GM15510 (cell line): ENCODE measurements around the gene ADCYAP1.

Experiments used
- POLR2A ChIP-seq: IDR thresholded peaks from 3 replicates; pipeline ENCODE4 v1.6.1; 2011; ENCODE audit warnings: borderline replicate concordance; ENCODE audit not compliant: insufficient read length; ENCODE audit errors: extremely low read depth

ADCYAP1 gene

GRCh38 chr18:904218-905090 lies at the start of gene ADCYAP1:
TSS of gene ADCYAP1 (plus strand) at chr18:904871. CDS start at chr18:905387, 516 bp downstream.
- no peak for TF ChIP-seq POLR2A

DNA sequence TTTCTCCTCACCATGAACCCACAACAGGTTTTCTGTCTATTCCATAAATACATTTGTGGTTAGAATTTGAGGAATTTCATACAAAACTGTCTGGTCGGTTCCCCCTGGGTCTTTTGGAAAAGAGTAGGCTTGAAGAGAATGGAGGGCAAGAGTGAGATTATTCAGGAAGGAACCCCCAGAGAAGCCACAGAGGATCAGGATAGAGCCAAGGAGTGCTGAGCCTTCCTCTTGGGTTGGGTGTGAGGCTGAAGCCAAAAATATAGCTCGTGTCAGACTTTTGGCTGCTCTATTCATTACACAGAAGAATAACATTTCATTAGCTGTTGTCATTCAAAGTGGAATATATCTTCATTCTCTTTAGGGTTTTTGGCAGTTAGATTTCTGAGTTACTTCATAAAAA lies 46.7 kb upstream of the ADCYAP1 start:
- no peak for TF ChIP-seq POLR2A

- TF ChIP-seq POLR2A, result no peak
Observed at GRCh38 chr18:864872-865273, 39.8 kb upstream of the ADCYAP1 start.

- TF ChIP-seq POLR2A, result no peak
Observed at GRCh38 chr18:867257-867656, 37.4 kb upstream of the ADCYAP1 start.

DNA sequence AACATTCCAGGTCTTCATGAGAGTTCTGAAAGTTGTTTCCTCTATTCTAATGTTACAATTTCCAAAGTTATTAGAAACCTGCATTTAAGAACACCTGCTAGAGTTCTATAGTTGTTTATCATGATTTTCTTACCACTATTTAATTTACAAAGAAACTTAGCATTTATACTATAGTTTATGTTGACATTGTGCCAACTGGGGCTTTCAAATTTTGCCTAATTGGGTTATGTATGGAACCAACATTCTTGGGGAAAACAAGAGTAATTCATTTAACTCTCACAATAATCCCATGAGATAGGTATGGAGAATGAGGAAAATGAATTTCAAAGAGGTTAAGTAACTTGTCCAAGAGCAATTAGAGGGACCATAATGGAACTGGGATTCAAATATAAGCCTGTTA lies 28.8 kb upstream of the ADCYAP1 start:
- no peak for TF ChIP-seq POLR2A

DNA sequence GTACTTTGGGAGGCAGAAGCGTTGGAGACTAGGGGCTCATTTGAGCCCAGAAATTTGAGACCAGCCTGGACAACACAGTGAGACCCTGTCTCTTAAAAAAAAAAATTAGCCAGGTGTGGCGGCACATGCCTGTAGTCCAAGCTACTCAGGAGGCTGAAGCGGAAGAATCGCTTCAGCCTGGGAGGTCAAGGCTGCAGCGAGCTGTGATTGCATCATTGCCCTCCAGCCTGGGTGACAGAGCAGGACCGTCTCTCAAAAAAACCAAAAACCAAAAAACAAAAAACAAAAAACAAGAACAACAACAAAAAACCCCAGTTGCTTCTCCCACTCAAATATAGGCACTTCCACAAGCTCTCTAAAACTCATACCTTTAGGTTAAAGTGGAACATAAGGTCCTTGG lies 27.4 kb upstream of the ADCYAP1 start:
- no peak for TF ChIP-seq POLR2A

DNA sequence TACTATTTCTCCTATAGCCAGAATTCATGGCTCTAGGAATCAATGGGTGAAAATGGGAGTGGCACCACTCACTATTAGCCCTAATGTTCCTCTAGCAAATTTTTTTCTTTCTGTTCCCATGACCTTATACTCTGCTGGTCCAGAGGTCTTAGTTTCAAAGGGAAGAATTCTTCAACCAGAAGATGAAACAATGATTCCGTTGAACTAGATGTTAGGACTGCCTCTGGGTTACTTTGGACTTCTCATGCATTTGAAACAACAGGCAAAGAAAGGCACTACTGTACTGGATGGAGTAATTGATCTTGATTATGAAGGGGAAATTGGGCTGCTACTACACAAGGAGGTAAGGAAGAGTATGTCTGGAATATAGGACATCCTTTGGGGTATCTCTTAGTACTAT lies 18.6 kb upstream of the ADCYAP1 start:
- no peak for TF ChIP-seq POLR2A

DNA sequence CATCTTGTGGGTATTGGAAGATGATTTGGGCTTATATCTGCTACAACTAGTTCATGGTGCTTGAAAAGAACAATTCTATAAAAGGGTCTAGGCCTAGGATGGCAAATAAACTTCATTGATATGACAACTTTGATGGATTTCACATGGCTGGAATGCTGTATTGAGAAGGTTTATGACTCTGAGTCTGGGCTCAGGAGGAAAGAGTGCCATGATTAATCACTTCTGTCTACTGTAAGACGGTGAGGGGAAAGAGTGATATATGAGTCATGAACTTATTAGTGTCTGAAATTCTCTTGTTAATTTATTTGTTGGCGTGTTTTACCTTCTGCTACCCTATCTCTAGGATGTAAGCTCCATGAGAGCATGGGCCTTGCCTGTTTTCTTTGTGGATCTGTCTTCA lies 17.0 kb upstream of the ADCYAP1 start:
- no peak for TF ChIP-seq POLR2A

DNA sequence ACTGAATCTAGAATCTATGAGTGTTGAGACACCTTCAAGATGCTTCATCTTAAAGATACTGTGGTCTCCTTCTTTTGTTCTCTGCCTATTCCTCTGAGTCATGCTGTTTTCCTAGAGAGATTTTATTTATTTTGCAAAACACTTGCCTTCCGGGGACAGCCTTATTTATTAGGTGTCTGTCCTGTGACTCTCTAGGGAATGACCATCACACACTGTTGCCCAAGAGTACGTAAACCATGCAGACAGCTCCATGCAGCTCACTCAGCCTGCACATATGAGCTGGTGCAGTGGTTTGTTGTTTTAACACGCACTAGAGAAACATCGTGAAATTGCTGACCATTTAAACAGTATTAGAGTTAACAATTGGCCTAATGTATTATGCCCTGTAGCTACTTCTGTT lies 12.4 kb upstream of the ADCYAP1 start:
- no peak for TF ChIP-seq POLR2A

GRCh38 chr18:896315-896714 lies 8.4 kb upstream of the ADCYAP1 start:
- TF ChIP-seq POLR2A, result no peak

DNA sequence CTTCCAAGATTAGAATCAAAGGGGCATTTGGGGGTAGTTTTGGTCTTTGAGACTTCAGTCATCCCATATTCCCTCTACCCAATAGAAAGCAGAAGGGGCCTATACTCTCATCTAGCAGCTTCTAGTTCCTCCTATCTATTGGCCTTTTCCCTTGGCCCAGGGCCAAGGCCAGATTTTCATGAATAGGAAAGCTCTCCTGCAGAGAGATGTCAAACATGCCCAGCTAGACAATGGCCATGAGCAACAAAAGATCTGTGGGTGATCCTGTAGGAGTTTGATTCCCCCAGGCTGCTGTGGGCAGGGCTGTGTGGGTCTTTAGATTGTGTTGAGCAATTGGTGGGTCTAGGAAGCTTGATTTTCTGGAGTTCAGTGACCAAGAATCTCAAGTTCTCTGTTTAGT lies 2.9 kb upstream of the ADCYAP1 start:
- no peak for TF ChIP-seq POLR2A

DNA sequence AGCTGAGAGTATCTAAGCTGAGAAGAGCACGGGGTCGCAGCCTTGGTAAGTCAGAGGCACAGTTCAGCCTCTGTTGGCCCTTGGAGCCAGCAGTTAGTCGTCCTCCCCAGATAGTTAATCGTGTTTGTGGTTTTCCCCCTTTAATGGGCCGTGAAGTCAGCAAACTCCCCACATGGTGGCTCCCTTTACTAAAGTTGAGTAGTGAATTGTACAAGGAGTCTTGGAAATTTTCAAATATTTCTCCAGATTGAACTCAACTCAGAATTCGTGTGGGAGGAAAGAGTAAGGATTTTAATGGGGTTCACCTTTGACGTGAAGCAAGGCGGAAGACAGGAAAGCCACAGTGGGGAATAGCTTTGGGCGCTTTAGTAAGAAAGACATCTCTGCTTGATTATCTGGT lies 2.4 kb upstream of the ADCYAP1 start:
- no peak for TF ChIP-seq POLR2A

DNA sequence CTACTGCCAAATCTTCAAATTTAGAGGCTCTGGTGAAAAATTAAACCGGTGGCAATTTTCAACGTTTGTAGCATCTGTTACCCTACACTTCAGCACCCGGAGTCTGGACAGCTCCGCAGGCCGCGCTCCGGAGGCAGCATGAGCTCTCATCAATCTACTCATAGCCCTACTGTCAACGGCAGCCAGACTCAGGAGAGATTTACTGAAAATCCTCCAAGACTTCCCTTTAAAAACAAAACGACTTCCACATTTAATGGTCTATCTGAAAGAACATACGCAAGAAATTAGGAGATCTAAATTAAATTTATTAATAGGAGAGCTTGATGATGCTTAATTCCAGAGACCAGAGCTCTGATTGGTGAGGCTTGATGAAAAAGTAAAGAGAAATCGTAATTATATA lies 970 bp upstream of the ADCYAP1 start:
- TF ChIP-seq POLR2A, result no peak

- no peak for TF ChIP-seq POLR2A
Observed at GRCh38 chr18:905307-905947, 756 bp downstream of the ADCYAP1 start.

- no peak for TF ChIP-seq POLR2A
Observed at GRCh38 chr18:905948-906415, 1.3 kb downstream of the ADCYAP1 start.
